ENCODE measurements around the gene HOXA13. TPM values are rescaled to one million over a fixed set of nuclear protein-coding genes. Genes with fewer than 3 reads are reported as not detected.
A peak's percentile ranks its signal among the peaks of the same experiment; 100 is the strongest.

HOXA13 gene
- polyA plus RNA-seq, 4 donors: 0.01 TPM; not detected in 3

DNA sequence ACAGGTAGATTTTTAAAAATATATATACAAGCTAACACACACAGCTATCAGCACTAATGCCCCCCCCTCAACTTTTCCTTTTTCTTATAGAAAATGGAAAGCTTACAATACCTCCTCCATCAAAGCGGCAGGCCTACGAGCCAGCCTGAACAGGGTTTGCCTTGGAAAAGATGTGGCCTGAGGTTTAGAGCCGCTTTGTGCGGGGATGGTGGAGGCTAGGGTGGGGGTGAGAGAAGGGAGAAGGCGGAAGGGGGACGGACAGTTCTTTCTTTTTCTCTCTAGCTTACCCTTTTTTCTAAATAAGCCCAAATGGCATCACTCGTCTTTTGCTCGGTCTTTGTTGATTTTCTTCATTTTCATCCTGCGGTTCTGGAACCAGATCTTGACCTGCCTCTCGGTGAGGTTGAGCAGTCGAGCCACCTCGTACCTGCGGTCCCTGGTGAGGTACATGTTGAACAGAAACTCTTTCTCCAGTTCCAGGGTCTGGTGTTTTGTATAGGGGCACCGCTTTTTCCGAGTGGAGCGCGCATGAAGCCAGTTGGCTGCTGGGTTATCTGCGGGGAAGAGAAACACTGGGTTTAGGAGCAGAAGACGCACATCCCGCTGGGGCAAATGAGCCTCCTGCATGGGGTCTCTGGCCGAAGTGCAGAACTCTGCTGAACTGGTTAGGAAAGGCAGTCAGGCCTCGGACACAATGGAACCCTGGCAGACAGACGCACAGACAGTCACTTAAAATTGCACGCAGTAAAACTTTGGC lies 36.4 kb downstream of the HOXA13 start:
- H3K36me3 ChIP-seq (ENCODE audit: control insufficient read depth in 3 of 3, insufficient read depth in 2 of 3, low read depth in 1 of 3, low read length in 3 of 3): peaks cover 0 to 9% (median 0%) of the 10 kb centered on the region in 3 donors
- H3K4me1 ChIP-seq (ENCODE audit: control insufficient read depth in 3 of 3, insufficient read depth in 2 of 3, low read depth in 1 of 3, low read length in 2 of 3): peaks cover 0 to 11% (median 0%) of the 10 kb centered on the region in 3 donors
- peak overlapping the region in 1 of 3 donors; percentile 40 for H3K4me3 ChIP-seq (ENCODE audit: low read depth in 1 of 3, low read length in 3 of 3)
- DNase-seq (no peak), FAIRE-seq (no peak)
- H3K9me3 ChIP-seq (ENCODE audit: control insufficient read depth in 2 of 2, insufficient read depth in 1 of 2, low read depth in 1 of 2, low read length in 1 of 2): peaks cover 0 to 16% of the 10 kb centered on the region in 2 donors
- peak overlapping the region in 1 of 3 donors; percentile 6 for H3K27ac ChIP-seq (ENCODE audit: low read depth in 1 of 3, low read length in 2 of 3)
- peaks cover 7 to 99% (median 73%) of the 10 kb centered on the region in 3 donors for H3K27me3 ChIP-seq (ENCODE audit: control insufficient read depth in 3 of 3, insufficient read depth in 3 of 3, low read length in 3 of 3)
- WGBS, 3 donors: 20 to 50% (median 35%) methylated on average over 24 of the region's 24 CpGs

DNA sequence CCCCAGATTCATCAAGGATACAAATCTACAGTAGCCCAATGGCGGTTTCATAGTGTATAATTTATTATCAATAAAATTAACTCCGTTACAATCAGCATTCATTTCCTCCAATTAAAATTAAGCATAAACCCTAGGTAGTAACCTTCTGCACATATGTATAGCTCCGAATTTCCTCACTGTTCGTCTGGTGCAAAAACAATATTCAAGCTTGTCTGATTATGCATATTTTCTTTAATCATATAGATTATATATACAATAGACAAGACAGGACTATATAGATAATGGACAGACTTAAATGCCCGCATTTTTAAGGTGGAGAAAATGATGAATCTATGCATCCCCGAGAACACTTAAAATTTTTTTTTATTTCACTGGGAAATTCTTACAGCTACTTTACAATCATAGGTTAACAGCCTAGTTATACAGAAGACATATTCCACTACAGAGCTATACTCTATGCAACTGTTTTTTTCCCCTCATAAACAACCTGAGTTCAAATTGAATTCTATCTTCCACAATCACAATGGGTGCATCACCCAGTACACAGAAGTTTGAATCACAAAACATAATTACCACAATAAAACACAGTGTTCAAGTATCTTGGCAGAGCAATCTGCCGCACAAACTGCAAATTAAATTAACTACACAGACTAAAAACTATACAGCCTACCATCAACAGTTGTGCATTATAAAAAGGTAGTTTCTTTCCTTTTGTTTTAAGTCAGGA lies 37.2 kb downstream of the HOXA13 start:
- Histone ChIP-seq H3K27me3 (ENCODE audit: control insufficient read depth in 3 of 3, insufficient read depth in 3 of 3, low read length in 3 of 3) (peaks cover 10 to 99% (median 73%) of the 10 kb centered on the region in 3 donors), H3K9me3 (ENCODE audit: control insufficient read depth in 2 of 2, insufficient read depth in 1 of 2, low read depth in 1 of 2, low read length in 1 of 2) (peaks cover 0 to 17% of the 10 kb centered on the region in 2 donors), H3K4me3 (ENCODE audit: low read depth in 1 of 3, low read length in 3 of 3) (no peak overlapping the region), H3K36me3 (ENCODE audit: control insufficient read depth in 3 of 3, insufficient read depth in 2 of 3, low read depth in 1 of 3, low read length in 3 of 3) (peaks cover 0 to 7% (median 0%) of the 10 kb centered on the region in 3 donors), H3K27ac (ENCODE audit: low read depth in 1 of 3, low read length in 2 of 3) (peak overlapping the region in 1 of 3 donors; percentile 6), H3K4me1 (ENCODE audit: control insufficient read depth in 3 of 3, insufficient read depth in 2 of 3, low read depth in 1 of 3, low read length in 2 of 3) (peaks cover 0 to 11% (median 0%) of the 10 kb centered on the region in 3 donors)
- DNase-seq (no peak), FAIRE-seq (no peak)
- 34 to 66% (median 50%) methylated on average over 7 of the region's 7 CpGs for WGBS, 3 donors

DNA sequence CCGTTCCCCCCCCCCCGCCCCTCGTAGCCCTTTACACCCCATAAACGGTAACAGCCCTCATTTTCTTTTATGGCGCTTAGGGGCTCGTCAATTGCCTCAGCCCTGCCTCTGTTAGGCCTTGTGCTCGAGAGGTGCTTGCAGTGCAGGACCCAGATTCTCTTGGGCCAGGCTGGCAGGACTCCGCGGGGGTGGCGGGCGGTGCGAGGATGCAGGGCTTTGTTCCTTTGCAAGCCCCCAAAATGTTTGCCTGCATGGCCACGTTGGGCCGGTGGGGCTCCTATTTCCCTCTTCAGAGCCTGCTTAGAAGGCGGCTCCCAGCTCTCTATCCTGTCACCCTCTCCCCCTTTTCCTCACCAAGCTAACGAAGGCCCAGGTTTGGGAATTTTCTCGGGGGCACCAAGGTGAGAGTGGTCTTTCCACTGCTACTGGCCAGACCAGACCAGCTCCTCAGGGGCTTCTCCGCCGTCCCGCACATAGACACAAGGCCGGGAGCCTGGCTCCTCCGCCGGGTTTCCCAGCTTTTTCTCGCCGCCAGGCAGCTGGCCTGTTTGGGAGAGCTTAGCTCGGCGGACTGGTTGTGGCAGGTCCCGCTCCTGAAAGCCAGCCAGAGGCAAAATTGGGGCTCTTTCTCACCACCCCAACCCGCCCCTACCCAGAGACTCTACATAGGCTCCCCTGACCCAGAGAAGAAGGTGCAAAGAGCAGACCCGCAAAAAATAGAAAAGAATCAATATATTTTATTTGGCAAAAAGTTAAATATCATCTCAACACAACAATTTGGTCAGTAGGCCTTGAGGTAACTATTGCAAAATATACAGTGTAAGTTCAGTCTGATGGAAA lies 38.0 kb downstream of the HOXA13 start:
- DNase-seq (peak in 1 of 2 donors; percentile 72), FAIRE-seq (no peak)
- Histone ChIP-seq H3K36me3 (ENCODE audit: control insufficient read depth in 3 of 3, insufficient read depth in 2 of 3, low read depth in 1 of 3, low read length in 3 of 3) (peaks cover 0 to 7% (median 0%) of the 10 kb centered on the region in 3 donors), H3K4me3 (ENCODE audit: low read depth in 1 of 3, low read length in 3 of 3) (peak overlapping the region in 1 of 3 donors; percentile 3), H3K4me1 (ENCODE audit: control insufficient read depth in 3 of 3, insufficient read depth in 2 of 3, low read depth in 1 of 3, low read length in 2 of 3) (peaks cover 0 to 11% (median 0%) of the 10 kb centered on the region in 3 donors), H3K9me3 (ENCODE audit: control insufficient read depth in 2 of 2, insufficient read depth in 1 of 2, low read depth in 1 of 2, low read length in 1 of 2) (peaks cover 0 to 13% of the 10 kb centered on the region in 2 donors), H3K27ac (ENCODE audit: low read depth in 1 of 3, low read length in 2 of 3) (peak overlapping the region in 1 of 3 donors; percentile 13), H3K27me3 (ENCODE audit: control insufficient read depth in 3 of 3, insufficient read depth in 3 of 3, low read length in 3 of 3) (peaks cover 10 to 99% (median 76%) of the 10 kb centered on the region in 3 donors)
- 18 to 32% (median 31%) methylated on average over 30 of the region's 30 CpGs for WGBS, 3 donors

DNA sequence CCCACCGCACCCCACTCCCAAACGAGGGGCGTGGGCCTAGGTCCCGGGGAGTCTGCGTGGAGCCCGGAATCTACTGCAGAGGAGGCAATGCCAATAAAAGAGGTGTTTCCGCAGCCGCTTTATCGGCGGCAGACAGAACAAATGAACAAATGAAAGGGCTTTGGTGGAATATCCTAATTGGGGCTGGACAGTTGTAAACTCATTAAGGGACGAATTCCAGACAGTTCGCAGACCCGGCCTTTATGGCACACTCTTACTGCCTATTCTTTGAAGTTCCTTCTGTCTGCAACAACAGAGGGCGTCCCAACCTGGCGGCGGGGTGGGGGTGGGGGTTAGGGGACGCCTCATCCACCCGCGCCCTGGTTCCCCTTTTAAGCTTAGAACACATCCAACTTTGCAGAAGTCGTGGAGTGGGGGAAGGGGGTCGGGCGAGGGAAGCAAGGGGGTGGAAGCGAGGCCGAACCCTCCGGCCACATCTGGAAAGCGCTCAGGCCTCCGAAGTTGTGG lies 38.6 kb downstream of the HOXA13 start:
- H3K36me3 ChIP-seq (ENCODE audit: control insufficient read depth in 3 of 3, insufficient read depth in 2 of 3, low read depth in 1 of 3, low read length in 3 of 3): peaks cover 0 to 7% (median 0%) of the 10 kb centered on the region in 3 donors
- no peak for FAIRE-seq
- DNase-seq: no peak
- H3K9me3 ChIP-seq (ENCODE audit: control insufficient read depth in 2 of 2, insufficient read depth in 1 of 2, low read depth in 1 of 2, low read length in 1 of 2): peaks cover 0 to 8% of the 10 kb centered on the region in 2 donors
- peak overlapping the region; percentile 28 to 45 (median 31) for H3K4me3 ChIP-seq (ENCODE audit: low read depth in 1 of 3, low read length in 3 of 3)
- H3K27me3 ChIP-seq (ENCODE audit: control insufficient read depth in 3 of 3, insufficient read depth in 3 of 3, low read length in 3 of 3): peaks cover 14 to 98% (median 75%) of the 10 kb centered on the region in 3 donors
- 3 to 7% (median 3%) methylated on average over 19 to 27 of the region's 27 CpGs for WGBS, 3 donors
- no peak overlapping the region for H3K27ac ChIP-seq (ENCODE audit: low read depth in 1 of 3, low read length in 2 of 3)
- peaks cover 0 to 14% (median 0%) of the 10 kb centered on the region in 3 donors for H3K4me1 ChIP-seq (ENCODE audit: control insufficient read depth in 3 of 3, insufficient read depth in 2 of 3, low read depth in 1 of 3, low read length in 2 of 3)

DNA sequence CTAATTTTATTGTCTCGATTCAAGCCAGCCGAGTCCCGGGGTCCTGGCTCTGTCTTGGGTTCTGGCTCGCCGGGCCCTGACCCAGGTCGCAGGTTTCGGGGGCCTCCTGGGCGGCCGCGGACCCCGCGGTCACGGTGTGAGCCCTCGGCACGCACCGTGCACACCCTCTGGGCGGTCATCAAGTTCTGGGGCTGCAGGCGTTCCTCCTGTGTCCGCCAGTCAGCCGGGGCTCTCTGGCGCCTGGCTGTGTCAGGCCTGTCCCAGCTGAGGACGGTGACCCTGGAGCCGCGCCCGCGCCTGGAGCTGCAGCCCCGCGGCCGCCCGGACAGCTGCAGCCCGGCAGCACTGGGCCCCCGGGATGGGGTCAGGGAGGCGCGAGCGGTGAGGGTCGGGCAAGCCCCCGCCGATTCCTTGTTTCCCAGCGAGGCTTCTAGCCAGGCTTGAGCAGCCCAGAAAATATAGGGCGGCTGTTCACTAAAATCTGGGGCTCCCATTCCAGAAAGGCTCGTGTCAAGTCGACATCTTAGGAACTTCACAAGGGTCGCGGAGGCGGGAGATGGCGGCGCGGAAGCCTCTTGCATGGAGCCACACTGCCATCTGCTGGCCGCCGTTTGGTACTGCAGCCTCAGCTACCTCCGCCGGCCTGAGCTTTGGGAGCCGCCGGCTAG lies 39.2 kb downstream of the HOXA13 start:
- peaks cover 0 to 7% (median 0%) of the 10 kb centered on the region in 3 donors for H3K36me3 ChIP-seq (ENCODE audit: control insufficient read depth in 3 of 3, insufficient read depth in 2 of 3, low read depth in 1 of 3, low read length in 3 of 3)
- peaks cover 14 to 98% (median 75%) of the 10 kb centered on the region in 3 donors for H3K27me3 ChIP-seq (ENCODE audit: control insufficient read depth in 3 of 3, insufficient read depth in 3 of 3, low read length in 3 of 3)
- peak overlapping the region in 1 of 3 donors; percentile 44 for H3K27ac ChIP-seq (ENCODE audit: low read depth in 1 of 3, low read length in 2 of 3)
- H3K4me1 ChIP-seq (ENCODE audit: control insufficient read depth in 3 of 3, insufficient read depth in 2 of 3, low read depth in 1 of 3, low read length in 2 of 3): peaks cover 0 to 18% (median 0%) of the 10 kb centered on the region in 3 donors
- FAIRE-seq (no peak), DNase-seq (peak; percentile 49 to 94)
- peaks cover 0 to 3% of the 10 kb centered on the region in 2 donors for H3K9me3 ChIP-seq (ENCODE audit: control insufficient read depth in 2 of 2, insufficient read depth in 1 of 2, low read depth in 1 of 2, low read length in 1 of 2)
- H3K4me3 ChIP-seq (ENCODE audit: low read depth in 1 of 3, low read length in 3 of 3): peak overlapping the region; percentile 28 to 45 (median 31)
- 1 to 2% (median 1%) methylated on average over 50 to 54 of the region's 54 CpGs for WGBS, 3 donors

DNA sequence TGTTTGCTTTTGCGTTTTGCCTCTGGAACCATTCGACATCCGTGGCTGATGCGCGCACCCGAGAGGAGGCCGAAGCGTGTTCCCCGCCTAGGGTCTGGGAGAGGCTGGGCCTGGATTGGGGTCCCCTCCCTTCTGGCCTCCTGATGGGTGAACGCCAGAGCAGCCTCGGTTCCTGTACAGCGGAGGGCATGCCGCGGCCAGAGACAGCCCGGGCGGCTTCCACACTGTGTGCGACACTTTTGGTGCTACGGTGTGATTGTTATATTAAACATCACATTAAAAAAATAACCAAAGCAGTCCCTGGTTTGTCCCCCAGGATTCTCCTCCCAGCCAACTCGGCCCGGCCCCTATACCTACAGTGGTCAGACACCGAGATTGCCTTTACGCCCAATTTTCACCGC lies 39.7 kb downstream of the HOXA13 start:
- peaks cover 0 to 3% of the 10 kb centered on the region in 2 donors for H3K9me3 ChIP-seq (ENCODE audit: control insufficient read depth in 2 of 2, insufficient read depth in 1 of 2, low read depth in 1 of 2, low read length in 1 of 2)
- peaks cover 0 to 23% (median 0%) of the 10 kb centered on the region in 3 donors for H3K4me1 ChIP-seq (ENCODE audit: control insufficient read depth in 3 of 3, insufficient read depth in 2 of 3, low read depth in 1 of 3, low read length in 2 of 3)
- H3K27me3 ChIP-seq (ENCODE audit: control insufficient read depth in 3 of 3, insufficient read depth in 3 of 3, low read length in 3 of 3): peaks cover 14 to 98% (median 75%) of the 10 kb centered on the region in 3 donors
- FAIRE-seq (no peak), DNase-seq (no peak)
- H3K27ac ChIP-seq (ENCODE audit: low read depth in 1 of 3, low read length in 2 of 3): no peak overlapping the region
- peak overlapping the region in 2 of 3 donors; percentile 4 to 45 for H3K4me3 ChIP-seq (ENCODE audit: low read depth in 1 of 3, low read length in 3 of 3)
- WGBS, 3 donors: 14 to 33% (median 25%) methylated on average over 23 of the region's 23 CpGs
- peaks cover 0 to 7% (median 0%) of the 10 kb centered on the region in 3 donors for H3K36me3 ChIP-seq (ENCODE audit: control insufficient read depth in 3 of 3, insufficient read depth in 2 of 3, low read depth in 1 of 3, low read length in 3 of 3)

DNA sequence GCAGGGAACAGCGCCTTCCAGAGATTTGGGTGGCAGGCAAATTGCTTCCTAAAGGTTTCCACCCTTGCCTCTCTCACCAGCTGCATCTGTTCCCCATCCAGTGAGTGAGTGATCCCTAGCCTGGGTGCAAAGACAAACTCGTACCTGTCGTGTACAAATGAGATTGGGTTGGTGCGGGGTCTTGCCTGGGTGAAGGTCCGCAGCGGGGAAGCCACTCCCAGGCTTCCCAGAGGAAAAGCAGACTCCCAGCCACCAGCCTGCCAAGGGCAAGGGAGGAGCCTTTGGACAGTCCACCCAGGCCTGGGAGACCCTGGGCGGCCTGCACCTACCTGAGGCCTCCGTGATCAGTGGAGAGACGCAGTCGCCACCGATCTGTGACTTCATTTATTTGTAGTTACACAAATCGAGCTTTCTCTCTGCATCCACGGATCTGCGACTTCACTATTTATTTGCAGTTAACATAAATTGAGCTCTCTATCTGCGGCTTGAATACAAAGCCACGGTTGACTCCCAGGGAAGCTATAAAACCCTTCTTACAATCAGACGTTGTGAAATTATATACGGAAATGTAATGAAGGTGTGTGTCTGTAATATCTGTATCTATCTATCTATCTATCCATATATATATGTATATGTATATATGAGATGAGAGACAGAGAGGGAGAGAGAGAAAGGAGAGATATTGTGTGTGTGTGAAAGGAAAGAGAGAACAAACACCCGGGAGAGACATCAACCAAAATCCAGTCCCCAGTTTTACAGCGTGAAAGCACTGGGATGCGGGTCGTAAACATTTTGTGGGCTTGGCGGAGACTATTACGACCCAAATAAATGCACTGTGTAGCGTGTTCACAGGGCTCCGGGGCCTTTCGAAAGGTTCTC lies 40.4 kb downstream of the HOXA13 start:
- H3K36me3 ChIP-seq (ENCODE audit: control insufficient read depth in 3 of 3, insufficient read depth in 2 of 3, low read depth in 1 of 3, low read length in 3 of 3): peaks cover 0 to 7% (median 0%) of the 10 kb centered on the region in 3 donors
- H3K9me3 ChIP-seq (ENCODE audit: control insufficient read depth in 2 of 2, insufficient read depth in 1 of 2, low read depth in 1 of 2, low read length in 1 of 2): peaks cover 0 to 3% of the 10 kb centered on the region in 2 donors
- peaks cover 12 to 98% (median 71%) of the 10 kb centered on the region in 3 donors for H3K27me3 ChIP-seq (ENCODE audit: control insufficient read depth in 3 of 3, insufficient read depth in 3 of 3, low read length in 3 of 3)
- WGBS, 3 donors: 27 to 51% (median 42%) methylated on average over 27 of the region's 27 CpGs
- FAIRE-seq (no peak), DNase-seq (no peak)
- H3K27ac ChIP-seq (ENCODE audit: low read depth in 1 of 3, low read length in 2 of 3): no peak overlapping the region
- peaks cover 0 to 25% (median 0%) of the 10 kb centered on the region in 3 donors for H3K4me1 ChIP-seq (ENCODE audit: control insufficient read depth in 3 of 3, insufficient read depth in 2 of 3, low read depth in 1 of 3, low read length in 2 of 3)
- peak overlapping the region in 1 of 3 donors; percentile 45 for H3K4me3 ChIP-seq (ENCODE audit: low read depth in 1 of 3, low read length in 3 of 3)
